ENCODE data around the gene SUMO1. TPM values are rescaled to one million over a fixed set of nuclear protein-coding genes. Genes with fewer than 3 reads are reported as not detected.

Gene SUMO1
- total and polyA plus RNA-seq, 9 of the 15 experiments (the other 6 are each of a cell fraction or from before 2014, with no cell fraction given): 63.7 to 292 (median 92.0) TPM

GRCh38 chr2:202201220-202202160 lies 36.9 kb downstream of the SUMO1 start:
- no peaks in the 10 kb centered on the region for H3K9me1 ChIP-seq (ENCODE audit: control insufficient read depth, insufficient read depth, low read length)
- POLR2A ChIA-PET: interaction anchor here (0.9 kb wide), 1 partner anchor 9 kb away, joined by 3 read pairs; no protein-coding TSS in a partner anchor
- CTCF ChIA-PET (ENCODE audit: low intra/inter-chr PET ratio): no interaction called here
- 0 out of 2 replicates have a peak, but pooled peaks have one; percentile 22 for TF ChIP-seq RAD51 (IDR thresholded peaks at IDR 0.05; ENCODE audit: borderline replicate concordance, low read depth)
- TF ChIP-seq ZNF146 (CRISPR knock-in tag; IDR thresholded peaks at IDR 0.05; ENCODE audit: unreplicated experiment): no peak
- H4K20me1 ChIP-seq (replicated peaks; ENCODE audit: control insufficient read depth, insufficient read depth, low read length): no peaks in the 10 kb centered on the region
- H3K27me3 ChIP-seq (ENCODE audit: control insufficient read depth in 2 of 2, insufficient read depth in 2 of 2, low read length in 2 of 2): no peaks in the 10 kb centered on the region
- no peak overlapping the region for H3K4me3 ChIP-seq
- BruUV-seq (replicated peaks): no TSS peak
- no peak overlapping the region for H3K4me2 ChIP-seq (ENCODE audit: insufficient read depth, low read length)
- WGBS (ENCODE audit: insufficient coverage, low coverage, missing lambda C conversion rate): 73% methylated on average over 16 of the region's 21 CpGs
- no peaks in the 10 kb centered on the region for H3K79me2 ChIP-seq (ENCODE audit: control insufficient read depth, insufficient read depth, low read length)
- peaks cover 9% of the 10 kb centered on the region; the same call in 2 of the 3 replicates for H3K36me3 ChIP-seq (ENCODE audit: control insufficient read depth, insufficient read depth, low read length)
- H3K27ac ChIP-seq (ENCODE audit: extremely low read depth, low read depth, low read length): no peak overlapping the region
- no peak for ATAC-seq
- DNase-seq (ENCODE audit: extremely low read depth in 1 of 4, low spot score in 3 of 4): no peak
- peak; percentile 32 for FAIRE-seq
- intact Hi-C loops (cut with micrococcal nuclease): no loop called here
- in situ Hi-C loops (cut with MboI): no loop called here
- no peaks in the 10 kb centered on the region for H3K9me3 ChIP-seq (replicated peaks; ENCODE audit: control insufficient read depth, insufficient read depth, low read depth, low read length)
- no peaks in the 10 kb centered on the region; a peak in 1 of 5 replicates for H3K4me1 ChIP-seq (replicated peaks in 1 of 2; ENCODE audit: control insufficient read depth in 2 of 2, insufficient read depth in 2 of 2, low read length in 2 of 2)
- H3K9ac ChIP-seq (ENCODE audit: insufficient read depth in 1 of 2, low read depth in 2 of 2, low read length in 2 of 2): no peak overlapping the region
- no peak overlapping the region for H2AFZ ChIP-seq (ENCODE audit: low read depth, low read length)

DNA sequence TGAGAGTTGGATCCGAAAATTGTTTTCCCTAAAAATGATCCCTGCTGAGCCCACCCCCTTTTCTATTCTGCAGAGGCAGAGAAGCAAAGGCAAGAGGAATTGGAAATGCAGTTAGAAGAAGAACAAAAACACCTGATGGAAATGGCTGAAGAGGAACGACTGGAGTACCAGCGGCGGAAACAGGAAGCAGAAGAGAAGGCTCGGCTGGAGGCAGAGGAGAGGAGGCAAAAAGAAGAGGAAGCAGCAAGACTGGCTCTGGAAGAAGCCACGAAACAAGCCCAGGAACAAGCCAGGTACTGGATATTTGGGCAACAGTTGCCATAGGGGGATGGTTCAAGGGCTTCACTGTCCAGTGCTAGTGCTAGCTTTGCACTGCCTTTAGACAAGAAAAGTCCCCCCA lies 41.7 kb downstream of the SUMO1 start:
- DNase-seq (ENCODE audit: extremely low read depth in 1 of 4, low spot score in 3 of 4) (no peak), FAIRE-seq (no peak), ATAC-seq (no peak)
- Histone ChIP-seq H3K9me1 (ENCODE audit: control insufficient read depth, insufficient read depth, low read length) (no peaks in the 10 kb centered on the region), H3K36me3 (ENCODE audit: control insufficient read depth, insufficient read depth, low read length) (no peaks in the 10 kb centered on the region), H2AFZ (ENCODE audit: low read depth, low read length) (peak overlapping the region; percentile 48; the same call in 1 of the 2 replicates), H3K4me2 (ENCODE audit: insufficient read depth, low read length) (no peak overlapping the region), H3K9ac (ENCODE audit: insufficient read depth in 1 of 2, low read depth in 2 of 2, low read length in 2 of 2) (no peak overlapping the region), H3K27ac (ENCODE audit: extremely low read depth, low read depth, low read length) (no peak overlapping the region), H4K20me1 (replicated peaks; ENCODE audit: control insufficient read depth, insufficient read depth, low read length) (no peaks in the 10 kb centered on the region), H3K9me3 (replicated peaks; ENCODE audit: control insufficient read depth, insufficient read depth, low read depth, low read length) (no peaks in the 10 kb centered on the region), H3K4me3 (no peak overlapping the region), H3K79me2 (ENCODE audit: control insufficient read depth, insufficient read depth, low read length) (no peaks in the 10 kb centered on the region), H3K4me1 (replicated peaks in 1 of 2; ENCODE audit: control insufficient read depth in 2 of 2, insufficient read depth in 2 of 2, low read length in 2 of 2) (no peaks in the 10 kb centered on the region; a peak in 1 of 5 replicates), H3K27me3 (ENCODE audit: control insufficient read depth in 2 of 2, insufficient read depth in 2 of 2, low read length in 2 of 2) (no peaks in the 10 kb centered on the region; a peak in 1 of 5 replicates)
- BruUV-seq (replicated peaks): no TSS peak
- POLR2A ChIA-PET: interaction anchor here (0.6 kb wide), 1 partner anchor 1143 kb away, joined by 3 read pairs; no protein-coding TSS in a partner anchor
- 10% methylated on average over 5 of the region's 6 CpGs for WGBS (ENCODE audit: insufficient coverage, low coverage, missing lambda C conversion rate)
- TF ChIP-seq NRF1 (conservative IDR thresholded peaks at IDR 0.05 in 1 of 2, IDR thresholded peaks at IDR 0.05 in 1 of 2) (no peak), EHMT2 (IDR thresholded peaks at IDR 0.05) (0 out of 2 replicates have a peak, but pooled peaks have one; percentile 22)
- CTCF ChIA-PET (ENCODE audit: low intra/inter-chr PET ratio): no interaction called here
- intact Hi-C loops (cut with micrococcal nuclease) (no loop called here), in situ Hi-C loops (cut with MboI) (no loop called here)

Measured in K562 (cell line).